ENCODE data around the gene TSFM.

Gene TSFM

DNA sequence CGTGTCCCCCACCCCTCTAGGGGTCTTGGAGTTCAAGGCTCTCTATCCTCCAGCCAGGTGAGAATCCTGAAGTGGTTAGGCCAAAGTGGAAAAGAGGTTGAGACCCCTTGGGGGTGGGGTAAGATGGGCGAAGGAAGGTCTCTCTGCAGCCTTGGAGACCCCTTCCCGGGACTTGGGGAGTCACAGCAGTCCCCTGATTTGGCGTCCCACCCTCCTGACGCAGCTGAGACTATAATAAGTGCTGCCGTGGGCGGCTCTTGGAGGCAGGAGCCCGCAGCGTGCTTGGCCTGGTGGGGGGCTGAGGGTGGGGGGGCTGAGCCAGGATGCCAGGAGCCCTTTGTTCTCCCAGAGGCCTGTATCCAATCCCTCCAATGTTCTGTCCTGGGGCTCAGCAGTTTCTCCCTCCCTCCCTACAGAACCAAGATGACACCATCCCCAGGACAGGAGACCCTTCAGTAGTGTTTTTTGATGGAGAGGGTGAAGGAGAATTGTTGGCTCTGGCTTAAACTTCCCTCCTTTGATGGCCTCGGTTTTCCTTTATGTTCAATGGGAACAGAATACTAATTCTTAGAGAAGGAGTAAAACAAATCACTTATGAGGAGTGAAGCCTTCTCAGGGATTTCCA, 42.6 kb upstream of the TSFM start:
- no peak overlapping the region for H3K27ac ChIP-seq (replicated peaks)
- H3K4me3 ChIP-seq (replicated peaks; ENCODE audit: insufficient read depth, low read length) = no peak overlapping the region
- TF ChIP-seq POLR2AphosphoS5 (IDR thresholded peaks at IDR 0.05; ENCODE audit: low read depth) (no peak), GABPA (IDR thresholded peaks at IDR 0.05; ENCODE audit: low read depth) (no peak), SPI1 (IDR thresholded peaks at IDR 0.05; ENCODE audit: borderline replicate concordance, low read depth) (no peak)
- TF ChIP-seq, protein P1, sequence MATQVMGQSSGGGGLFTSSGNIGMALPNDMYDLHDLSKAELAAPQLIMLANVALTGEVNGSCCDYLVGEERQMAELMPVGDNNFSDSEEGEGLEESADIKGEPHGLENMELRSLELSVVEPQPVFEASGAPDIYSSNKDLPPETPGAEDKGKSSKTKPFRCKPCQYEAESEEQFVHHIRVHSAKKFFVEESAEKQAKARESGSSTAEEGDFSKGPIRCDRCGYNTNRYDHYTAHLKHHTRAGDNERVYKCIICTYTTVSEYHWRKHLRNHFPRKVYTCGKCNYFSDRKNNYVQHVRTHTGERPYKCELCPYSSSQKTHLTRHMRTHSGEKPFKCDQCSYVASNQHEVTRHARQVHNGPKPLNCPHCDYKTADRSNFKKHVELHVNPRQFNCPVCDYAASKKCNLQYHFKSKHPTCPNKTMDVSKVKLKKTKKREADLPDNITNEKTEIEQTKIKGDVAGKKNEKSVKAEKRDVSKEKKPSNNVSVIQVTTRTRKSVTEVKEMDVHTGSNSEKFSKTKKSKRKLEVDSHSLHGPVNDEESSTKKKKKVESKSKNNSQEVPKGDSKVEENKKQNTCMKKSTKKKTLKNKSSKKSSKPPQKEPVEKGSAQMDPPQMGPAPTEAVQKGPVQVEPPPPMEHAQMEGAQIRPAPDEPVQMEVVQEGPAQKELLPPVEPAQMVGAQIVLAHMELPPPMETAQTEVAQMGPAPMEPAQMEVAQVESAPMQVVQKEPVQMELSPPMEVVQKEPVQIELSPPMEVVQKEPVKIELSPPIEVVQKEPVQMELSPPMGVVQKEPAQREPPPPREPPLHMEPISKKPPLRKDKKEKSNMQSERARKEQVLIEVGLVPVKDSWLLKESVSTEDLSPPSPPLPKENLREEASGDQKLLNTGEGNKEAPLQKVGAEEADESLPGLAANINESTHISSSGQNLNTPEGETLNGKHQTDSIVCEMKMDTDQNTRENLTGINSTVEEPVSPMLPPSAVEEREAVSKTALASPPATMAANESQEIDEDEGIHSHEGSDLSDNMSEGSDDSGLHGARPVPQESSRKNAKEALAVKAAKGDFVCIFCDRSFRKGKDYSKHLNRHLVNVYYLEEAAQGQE (IDR thresholded peaks at IDR 0.05; ENCODE audit: insufficient replicate concordance, low read depth) = no peak
- TF ChIP-seq, protein P2, sequence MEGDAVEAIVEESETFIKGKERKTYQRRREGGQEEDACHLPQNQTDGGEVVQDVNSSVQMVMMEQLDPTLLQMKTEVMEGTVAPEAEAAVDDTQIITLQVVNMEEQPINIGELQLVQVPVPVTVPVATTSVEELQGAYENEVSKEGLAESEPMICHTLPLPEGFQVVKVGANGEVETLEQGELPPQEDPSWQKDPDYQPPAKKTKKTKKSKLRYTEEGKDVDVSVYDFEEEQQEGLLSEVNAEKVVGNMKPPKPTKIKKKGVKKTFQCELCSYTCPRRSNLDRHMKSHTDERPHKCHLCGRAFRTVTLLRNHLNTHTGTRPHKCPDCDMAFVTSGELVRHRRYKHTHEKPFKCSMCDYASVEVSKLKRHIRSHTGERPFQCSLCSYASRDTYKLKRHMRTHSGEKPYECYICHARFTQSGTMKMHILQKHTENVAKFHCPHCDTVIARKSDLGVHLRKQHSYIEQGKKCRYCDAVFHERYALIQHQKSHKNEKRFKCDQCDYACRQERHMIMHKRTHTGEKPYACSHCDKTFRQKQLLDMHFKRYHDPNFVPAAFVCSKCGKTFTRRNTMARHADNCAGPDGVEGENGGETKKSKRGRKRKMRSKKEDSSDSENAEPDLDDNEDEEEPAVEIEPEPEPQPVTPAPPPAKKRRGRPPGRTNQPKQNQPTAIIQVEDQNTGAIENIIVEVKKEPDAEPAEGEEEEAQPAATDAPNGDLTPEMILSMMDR (IDR thresholded peaks at IDR 0.05; ENCODE audit: insufficient read depth, low read length) = no peak
- no peak for DNase-seq (ENCODE audit: low read depth in 1 of 2, low spot score in 1 of 2)
- no peaks in the 10 kb centered on the region for H3K27me3 ChIP-seq (ENCODE audit: insufficient read depth, poor library complexity, severe bottlenecking)

DNA sequence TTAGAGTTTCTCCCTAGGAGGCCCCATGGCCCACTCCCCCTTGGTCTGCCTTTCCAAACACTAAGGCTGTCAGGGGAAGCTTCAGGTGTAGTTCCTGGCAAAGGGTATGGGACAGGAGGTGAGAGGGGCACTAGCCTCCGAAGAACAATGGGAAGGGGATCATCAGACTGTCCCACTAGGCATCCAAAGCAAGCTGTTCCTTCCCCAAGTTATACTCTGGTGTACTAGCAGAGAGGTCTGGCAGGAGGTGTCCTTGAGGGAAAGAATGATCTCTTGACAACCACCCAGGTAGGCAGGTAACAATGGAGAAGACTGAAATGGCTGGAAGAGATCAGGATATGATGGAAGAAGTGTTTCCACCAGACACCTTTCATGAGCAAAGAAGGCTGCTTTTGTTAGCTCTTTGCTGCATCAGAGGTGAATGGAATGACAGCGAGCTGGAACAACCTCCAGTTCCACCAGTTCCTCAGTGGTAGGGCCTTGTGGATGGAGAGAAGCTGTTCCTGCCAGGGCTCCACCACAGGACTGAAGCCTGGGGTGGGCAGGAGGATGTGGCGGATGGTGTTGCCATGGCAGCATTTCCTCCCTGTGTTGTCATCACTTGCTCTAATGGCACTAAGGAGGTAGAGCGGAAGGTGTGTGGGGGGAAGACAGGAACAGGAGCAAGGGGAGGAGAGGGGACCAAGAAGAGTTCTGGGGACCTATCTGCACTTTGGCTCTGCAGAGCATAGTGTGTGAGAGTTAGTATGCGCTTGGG, 41.8 kb upstream of the TSFM start:
- TF ChIP-seq POLR2AphosphoS5 (IDR thresholded peaks at IDR 0.05; ENCODE audit: low read depth) = no peak
- TF ChIP-seq, protein P2 (IDR thresholded peaks at IDR 0.05; ENCODE audit: insufficient read depth, low read length) = no peak
- TF ChIP-seq, protein P1 (IDR thresholded peaks at IDR 0.05; ENCODE audit: insufficient replicate concordance, low read depth) = no peak
- TF ChIP-seq SPI1 (IDR thresholded peaks at IDR 0.05; ENCODE audit: borderline replicate concordance, low read depth) = peak; percentile 32; the same call in 1 of the 2 replicates
- no peak overlapping the region; the same call in 1 of the 2 replicates for H3K27ac ChIP-seq (replicated peaks)
- DNase-seq (ENCODE audit: low read depth in 1 of 2, low spot score in 1 of 2) = peak; percentile 78 to 84
- H3K4me3 ChIP-seq (replicated peaks; ENCODE audit: insufficient read depth, low read length) = peak overlapping the region; percentile 59
- no peaks in the 10 kb centered on the region for H3K27me3 ChIP-seq (ENCODE audit: insufficient read depth, poor library complexity, severe bottlenecking)

DNA sequence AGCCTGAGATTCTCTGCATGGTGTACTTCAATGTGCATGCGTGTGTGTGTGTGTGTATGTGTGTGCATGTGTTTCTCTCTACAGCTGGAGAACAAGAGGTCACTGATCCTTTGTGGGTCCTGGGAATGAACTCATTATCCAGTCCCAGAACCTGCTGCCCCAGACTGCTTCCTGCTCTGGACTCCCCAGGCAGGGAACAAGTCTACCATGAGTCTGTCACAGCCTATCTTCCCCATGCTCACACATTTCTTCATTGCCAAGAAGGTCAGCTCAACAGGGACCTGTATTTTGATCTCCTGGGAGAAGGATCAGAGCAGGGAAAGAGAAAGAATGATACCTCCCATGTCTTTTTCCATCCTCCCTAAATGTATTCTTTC, 41.2 kb upstream of the TSFM start:
- Histone ChIP-seq H3K4me3 (replicated peaks; ENCODE audit: insufficient read depth, low read length) (peak overlapping the region; percentile 59), H3K27ac (replicated peaks) (peak overlapping the region; percentile 52), H3K27me3 (ENCODE audit: insufficient read depth, poor library complexity, severe bottlenecking) (no peaks in the 10 kb centered on the region)
- TF ChIP-seq POLR2AphosphoS5 (IDR thresholded peaks at IDR 0.05; ENCODE audit: low read depth) = no peak
- no peak for TF ChIP-seq SPI1 (IDR thresholded peaks at IDR 0.05; ENCODE audit: borderline replicate concordance, low read depth)
- TF ChIP-seq, protein P1 (IDR thresholded peaks at IDR 0.05; ENCODE audit: insufficient replicate concordance, low read depth) = no peak
- no peak for TF ChIP-seq GABPA (IDR thresholded peaks at IDR 0.05; ENCODE audit: low read depth)
- TF ChIP-seq, protein P2 (IDR thresholded peaks at IDR 0.05; ENCODE audit: insufficient read depth, low read length) = no peak
- DNase-seq (ENCODE audit: low read depth in 1 of 2, low spot score in 1 of 2) = no peak
